GM10847 (cell line): ENCODE data around the gene ASCC2.

Experiments used
- POLR2A ChIP-seq: IDR thresholded peaks from 2 replicates; pipeline ENCODE4 v1.6.1; 2011; ENCODE audit not compliant: insufficient read length; ENCODE audit errors: extremely low read depth

Gene ASCC2

DNA sequence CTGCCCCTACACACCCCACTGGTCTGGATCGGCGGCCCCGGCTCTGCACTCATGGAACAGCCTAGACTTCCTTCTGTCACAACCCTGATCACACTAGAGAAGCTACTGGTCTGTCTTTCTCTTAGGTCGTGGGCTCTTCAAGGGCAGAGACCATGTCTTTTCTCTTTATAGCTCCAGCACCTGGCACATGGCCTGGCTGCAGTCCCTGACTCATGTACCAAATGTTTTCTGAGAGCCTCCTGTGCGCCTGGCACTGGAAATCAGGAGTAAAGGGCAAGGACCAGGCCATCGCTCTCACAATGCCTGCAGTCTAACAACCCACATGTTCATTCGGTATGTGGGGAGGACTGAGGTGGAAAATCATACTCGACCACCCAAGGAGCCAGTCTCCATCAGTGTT is 7.5 kb downstream of the ASCC2 start:
- TF ChIP-seq POLR2A = no peak

DNA sequence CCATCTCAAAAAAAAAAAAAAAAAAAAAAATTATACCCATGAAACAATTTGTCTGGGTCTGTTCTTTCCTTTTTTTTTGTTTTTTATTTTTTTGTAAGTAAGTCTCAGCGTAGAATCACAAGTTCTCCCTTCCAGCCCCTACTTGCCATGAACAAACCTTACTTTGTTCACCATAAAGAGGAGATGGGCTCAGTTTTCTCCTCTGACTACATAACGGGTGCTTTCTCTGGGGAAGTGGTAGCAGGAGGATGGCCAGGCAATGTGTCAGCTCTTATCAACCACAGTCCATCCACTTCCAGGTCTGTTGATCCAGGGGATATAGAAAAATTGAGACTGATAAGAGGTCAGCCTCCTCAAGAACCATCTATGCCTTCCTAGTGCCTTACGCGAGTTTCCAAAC is 11.0 kb downstream of the ASCC2 start:
- no peak for TF ChIP-seq POLR2A

DNA sequence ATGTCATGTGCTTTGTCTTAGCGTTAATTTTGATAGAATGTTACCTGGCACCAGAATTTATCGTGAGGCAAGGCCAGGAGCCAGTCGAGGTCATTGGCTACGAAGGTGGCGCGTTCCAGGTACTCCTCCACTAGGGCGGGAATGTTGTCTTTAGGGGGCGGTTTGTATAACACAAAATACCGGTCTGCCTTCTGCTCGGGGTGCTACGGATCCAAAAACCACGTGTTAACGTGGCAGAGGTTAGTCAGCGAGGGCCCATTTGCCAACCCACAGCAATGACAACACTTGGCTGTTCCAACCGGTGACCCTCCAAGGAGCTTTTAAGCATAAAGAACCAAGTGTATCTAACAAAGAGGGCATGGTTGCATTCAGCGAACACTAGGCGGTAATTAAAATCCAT is 12.5 kb downstream of the ASCC2 start:
- TF ChIP-seq POLR2A = no peak

DNA sequence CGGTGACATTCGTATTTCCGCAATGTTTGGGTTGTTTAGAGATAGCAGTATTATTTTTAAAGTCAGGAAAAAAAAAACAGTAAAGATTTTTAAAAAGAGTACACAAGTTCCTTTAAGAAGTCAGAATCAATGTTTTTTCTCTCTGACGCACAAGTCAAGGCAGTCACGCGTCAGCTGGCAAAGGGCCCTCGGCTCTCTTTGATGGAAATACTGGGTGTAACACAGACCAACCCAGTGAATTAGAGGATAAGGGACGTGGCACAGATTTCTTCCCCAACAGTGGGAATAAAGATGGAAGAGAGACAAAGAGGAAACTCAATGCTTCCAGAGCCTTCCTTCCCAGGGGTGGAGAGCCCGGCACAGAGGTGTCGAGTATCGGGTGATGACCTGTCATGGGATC is 13.4 kb downstream of the ASCC2 start:
- no peak for TF ChIP-seq POLR2A

DNA sequence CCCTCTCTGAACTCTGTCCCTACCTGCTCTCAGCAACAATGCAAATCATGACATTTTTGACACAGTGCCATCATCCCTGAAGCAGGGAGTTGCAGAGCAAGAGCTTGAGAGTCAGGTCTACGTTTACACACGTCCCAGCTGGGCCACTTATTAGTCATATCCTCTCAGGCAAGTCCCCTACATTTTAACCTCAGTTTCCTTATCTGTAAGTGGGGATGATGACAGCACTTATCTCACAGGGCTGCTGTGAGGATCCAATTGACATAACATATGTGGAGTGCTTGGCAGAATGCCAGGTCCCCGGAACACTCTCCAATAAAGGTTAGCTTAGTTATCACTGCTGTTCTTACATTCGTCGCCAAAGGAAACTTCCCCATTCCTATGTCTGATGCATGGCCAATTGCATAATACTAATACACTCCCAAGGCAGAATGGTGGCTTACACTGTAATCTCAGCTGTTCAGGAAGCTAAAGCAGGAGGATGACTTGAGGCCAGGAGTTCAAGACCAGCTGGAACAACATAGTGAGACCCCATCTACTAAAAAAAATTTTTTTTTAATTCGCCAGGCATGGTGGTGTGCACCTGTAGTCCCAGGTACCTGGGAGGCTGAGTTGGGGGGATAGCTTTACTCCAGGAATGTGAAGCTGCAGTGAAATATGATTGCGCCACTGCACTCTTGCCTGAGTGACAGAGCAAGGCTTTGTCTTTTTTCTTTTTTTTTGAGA is 16.6 kb downstream of the ASCC2 start:
- no peak for TF ChIP-seq POLR2A

DNA sequence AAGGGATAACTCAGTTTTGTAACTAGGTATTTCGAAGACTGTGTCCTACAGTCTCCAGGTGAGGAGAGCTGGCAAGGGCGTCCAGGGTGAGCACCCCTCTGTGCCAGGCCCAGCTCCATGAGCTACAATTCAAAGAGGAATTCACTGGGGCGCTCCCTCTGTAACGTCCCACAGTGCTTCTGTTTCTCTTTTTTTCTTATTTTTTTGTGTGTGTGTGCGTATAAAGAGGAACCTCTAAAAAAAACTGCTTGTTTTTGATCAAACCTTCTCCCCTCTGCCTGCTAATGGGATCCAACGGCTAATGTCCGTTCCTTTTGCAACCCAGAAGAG is 17.1 kb downstream of the ASCC2 start:
- TF ChIP-seq POLR2A = no peak

DNA sequence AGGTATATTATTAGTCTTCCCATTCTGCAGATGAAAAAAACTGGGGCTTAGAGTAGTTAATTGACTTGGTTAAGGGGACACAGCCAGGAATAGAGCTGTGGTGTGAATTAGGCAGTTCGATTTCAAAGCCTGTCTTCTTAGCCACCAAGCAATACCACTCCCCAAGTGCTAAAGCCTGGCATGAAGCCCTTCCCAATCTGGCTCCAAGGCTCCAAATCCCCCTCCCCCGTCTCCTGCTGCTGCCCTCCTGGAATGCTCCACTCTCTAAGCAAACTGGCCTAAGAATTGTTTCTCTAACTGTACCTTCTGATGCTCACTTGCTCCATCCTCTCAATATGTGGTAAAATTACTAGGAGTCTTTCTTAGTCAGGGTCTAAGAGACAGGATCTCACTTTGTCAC is 18.6 kb downstream of the ASCC2 start:
- no peak for TF ChIP-seq POLR2A

DNA sequence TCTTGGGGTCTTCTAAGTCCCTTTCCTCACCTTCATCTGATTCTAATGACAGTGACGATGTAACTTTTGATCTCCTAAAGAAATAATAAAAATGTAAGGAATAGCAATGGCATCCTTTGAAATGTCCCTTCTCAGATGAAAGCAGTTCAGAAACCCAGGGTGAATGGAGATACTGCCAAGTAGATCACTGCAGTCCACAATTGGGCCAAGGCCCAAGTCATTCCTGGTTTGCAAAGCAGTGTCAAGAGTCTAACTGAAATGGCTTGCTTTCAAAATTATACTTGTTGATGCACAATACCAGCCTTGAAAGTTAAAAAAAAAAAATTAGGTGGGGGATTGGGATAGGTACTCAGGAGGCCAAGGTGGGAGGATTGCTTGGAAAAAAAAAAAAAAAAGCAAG is 20.4 kb downstream of the ASCC2 start:
- no peak for TF ChIP-seq POLR2A

DNA sequence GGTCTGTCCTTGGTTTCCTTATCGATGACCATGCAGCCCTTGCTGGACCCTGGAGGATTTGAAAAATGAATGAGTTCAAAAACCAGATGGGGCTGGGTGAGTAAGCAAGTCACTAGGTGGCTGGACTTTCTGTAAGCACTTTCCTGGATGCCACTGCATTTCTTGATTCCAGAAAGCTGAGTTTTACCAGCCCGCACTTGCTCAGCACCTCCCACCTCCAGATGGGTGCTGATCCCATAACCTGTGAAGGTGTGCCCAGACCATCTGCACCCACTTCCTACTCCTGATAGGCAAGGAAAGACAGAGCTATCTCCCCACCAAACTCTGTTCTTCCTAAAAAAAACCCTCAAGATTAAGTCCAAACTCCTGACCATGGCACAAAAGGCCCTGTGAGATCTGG is 21.1 kb downstream of the ASCC2 start:
- TF ChIP-seq POLR2A = no peak

DNA sequence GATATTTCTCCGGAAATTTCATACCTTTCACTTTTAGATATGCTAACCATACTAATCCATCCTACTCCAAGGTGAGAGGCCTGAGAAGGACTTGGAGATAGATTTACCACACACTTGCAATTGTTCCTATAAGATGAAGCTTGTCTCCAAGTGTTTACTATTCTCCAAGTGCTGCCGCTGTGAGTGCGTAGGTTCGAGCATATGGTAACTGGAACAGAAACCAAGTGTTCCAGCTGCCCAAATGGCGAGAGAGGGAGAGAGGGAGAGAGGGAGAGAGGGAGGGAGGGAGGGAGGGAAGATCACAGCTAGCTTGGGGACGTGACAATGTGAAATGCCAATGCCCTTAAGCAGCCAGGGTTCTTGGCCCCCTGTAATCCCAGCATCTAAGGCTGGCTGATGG is 21.5 kb downstream of the ASCC2 start:
- no peak for TF ChIP-seq POLR2A

DNA sequence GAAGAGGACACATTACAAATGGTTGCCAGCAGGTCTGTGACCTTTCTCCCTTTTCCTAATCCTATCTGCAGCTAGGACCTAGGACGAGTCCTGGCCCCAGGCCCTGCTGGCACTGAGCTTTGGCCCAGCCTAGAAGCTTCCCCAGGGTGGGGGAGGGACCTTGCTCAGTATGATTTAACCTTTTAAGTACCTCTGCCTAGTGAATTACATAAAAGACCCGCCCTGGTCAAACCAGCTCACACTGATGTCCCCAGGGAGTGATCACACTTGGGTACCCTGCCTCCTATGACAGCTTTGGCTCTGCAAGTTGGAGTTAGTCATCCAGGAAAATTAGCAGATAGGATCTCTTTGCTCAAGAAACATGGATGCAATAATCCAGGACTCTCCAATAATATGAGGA is 21.9 kb downstream of the ASCC2 start:
- no peak for TF ChIP-seq POLR2A

DNA sequence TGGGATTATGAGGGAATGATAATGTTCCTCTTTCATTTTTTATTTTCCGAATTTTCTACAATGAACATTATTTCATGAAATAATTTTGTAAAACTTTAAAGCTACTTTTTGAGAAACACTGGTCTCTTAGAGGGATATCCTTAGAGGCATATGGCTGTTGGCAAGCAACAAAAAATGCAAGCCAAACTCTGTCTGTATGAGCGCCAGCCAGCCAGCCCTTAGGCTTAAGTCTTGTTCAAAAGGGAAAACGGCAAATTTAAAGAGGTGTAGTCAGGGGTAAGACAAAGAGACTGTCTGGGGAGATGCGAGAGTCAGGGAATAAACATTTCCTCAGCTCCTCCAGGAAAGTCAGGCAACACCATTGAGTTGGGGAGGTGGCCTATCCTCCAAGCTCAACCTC is 22.5 kb downstream of the ASCC2 start:
- TF ChIP-seq POLR2A = no peak

DNA sequence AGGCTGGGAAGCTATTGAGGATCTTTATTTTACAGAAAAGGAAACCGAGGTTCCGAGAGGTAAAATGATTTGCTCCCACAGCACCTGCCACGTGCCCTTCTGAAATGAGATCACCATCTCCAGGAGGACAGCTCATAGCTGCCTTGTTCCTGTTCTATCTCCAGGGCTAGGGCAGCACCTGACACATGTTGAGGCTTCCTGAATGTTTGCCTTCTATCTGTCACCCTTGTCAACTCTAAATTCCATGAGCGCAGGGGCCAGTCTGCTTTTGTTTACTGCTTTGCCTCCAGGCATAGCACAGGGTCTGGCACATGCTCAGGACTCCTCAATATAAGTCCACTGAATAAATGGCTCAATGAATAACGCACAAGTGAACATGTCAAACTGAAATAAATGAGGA is 24.1 kb downstream of the ASCC2 start:
- no peak for TF ChIP-seq POLR2A

DNA sequence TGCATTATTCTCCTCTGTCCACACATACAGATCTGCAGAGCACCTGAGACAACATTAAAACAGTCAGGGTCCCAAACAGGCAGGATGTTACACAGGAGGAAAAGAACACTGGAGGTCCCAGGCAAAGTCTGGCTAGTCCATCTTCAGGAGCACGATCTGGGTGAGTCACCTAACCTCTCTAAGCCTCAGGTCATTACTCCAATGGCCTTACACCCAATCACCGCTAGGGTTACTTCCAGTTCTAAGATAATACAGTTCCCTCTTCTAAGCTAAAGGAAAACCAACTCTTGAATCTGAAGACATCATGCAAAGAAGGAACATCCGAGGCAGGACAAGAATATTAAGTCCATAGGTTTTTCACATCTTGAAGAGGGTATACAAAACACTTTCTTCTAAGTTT is 24.5 kb downstream of the ASCC2 start:
- TF ChIP-seq POLR2A = no peak

DNA sequence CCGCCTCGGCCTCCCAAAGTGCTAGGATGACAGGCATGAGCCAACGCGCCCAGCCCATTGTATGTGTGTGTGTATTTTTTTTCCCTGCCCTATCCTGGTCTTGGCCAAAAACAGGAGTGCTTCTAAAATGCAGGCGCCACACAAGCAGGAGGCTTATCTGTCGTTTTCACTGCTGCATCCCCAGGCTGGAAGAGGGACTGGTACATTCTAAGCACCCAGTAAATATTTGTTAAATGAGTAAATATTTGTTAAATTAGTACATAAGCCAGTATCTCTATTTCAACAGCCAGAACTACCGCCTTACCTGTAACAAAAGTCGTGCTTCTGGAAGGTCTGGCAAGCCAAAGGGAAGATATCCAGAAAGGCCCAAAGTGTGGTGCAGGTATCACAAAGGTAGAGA is 24.9 kb downstream of the ASCC2 start:
- TF ChIP-seq POLR2A = no peak

DNA sequence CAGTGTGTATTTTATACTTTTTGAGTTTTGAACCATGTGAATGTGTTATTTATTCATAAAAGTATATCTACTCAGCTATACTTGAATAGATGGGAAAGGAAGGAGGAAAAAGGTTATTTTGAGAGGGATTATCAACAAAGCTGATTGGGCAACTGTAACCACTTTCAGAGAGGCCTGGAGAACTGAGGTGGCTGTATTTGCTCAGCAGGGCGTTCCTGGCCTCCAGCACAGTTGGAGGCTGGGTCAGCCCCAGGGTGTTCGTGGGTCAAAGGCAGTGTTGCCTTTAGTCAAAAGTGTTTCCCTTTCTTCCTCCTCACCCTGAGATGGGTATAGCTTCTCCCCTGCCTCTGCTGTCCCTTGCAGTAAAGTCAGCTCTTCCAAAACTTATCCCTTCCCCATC is 26.7 kb downstream of the ASCC2 start:
- no peak for TF ChIP-seq POLR2A

DNA sequence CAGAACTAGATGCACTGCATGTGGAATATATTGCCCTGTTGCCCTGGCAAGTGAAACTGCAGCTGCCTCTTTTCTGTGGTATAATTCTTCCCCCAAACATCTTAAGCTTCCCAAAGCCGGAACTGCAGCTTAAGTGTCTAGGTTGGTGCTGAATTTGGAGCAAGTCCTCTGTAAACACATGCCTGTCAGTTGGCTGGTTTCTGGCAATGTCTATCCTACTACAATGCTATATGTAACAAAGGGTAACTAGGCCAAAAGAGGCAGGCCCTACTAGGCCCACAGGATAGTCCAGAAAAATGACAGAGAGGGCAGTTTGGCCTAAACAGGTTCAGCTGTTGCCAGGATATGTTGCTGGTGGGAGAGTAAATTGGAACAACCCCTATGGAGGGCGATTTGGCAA is 27.9 kb downstream of the ASCC2 start:
- TF ChIP-seq POLR2A = no peak

DNA sequence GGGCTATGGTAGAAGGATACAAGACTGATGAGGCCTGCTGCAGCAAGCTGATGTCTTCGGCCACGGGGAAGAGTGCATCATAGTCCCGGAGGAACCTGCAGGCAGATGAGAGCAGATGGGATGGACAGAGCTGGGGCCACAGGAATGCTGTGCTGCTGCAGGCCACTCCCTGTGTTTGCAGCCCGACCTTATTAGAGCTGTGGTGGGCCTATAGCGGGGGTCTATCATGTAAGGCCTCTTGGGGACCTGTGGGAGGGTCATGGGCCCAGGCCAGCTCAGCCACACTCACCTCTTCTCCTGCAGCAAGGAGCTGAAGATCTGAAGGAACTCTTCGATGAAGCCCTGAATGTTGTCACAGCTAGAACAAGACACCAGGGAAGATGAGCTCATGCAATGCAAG is 31.9 kb downstream of the ASCC2 start:
- no peak for TF ChIP-seq POLR2A

DNA sequence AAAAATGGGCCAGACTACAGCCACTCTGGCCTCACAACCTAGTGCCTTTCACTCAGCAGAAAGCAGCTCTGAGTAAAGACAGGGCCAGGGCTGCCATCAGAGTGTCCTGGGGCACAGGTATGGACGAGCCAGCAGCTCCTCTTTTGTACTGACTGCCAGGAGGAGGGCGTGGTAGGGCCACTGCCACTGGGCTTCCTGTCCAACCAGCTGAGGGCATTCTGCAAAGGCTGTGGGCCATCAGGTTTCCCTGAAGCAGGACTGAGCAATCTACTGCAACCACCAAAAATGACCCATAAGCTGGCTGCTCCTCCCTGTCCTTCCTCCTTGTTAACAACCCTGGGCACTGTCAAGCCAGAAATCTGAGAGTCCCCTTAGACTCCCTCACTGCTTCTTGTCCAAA is 33.1 kb downstream of the ASCC2 start:
- TF ChIP-seq POLR2A = no peak

DNA sequence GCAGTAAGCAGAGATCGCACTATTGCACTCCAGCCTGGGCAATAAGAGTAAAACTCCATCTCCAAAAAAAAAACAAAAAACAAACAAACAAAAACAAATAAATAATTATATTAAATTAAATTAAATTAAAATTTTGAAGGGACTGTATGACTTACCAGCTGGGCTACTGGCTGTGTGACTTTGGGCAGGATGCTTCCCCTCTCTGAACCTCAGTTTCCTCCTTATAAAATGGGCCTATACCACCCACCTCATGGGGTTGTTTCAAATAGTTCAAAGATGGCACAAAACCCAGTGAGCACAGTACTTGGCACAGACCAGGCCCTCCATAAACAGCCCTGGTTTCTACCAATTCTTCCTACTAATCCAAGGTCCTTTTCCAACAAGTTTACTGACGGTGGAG is 34.9 kb downstream of the ASCC2 start:
- TF ChIP-seq POLR2A = no peak
